ENCODE results near the gene ETV6.

ETV6 gene

GRCh38 chr12:11863988-11864387 is 214.5 kb downstream of the ETV6 start:
- FAIRE-seq (no peak), DNase-seq (ENCODE audit: insufficient read length) (no peak)
- TF ChIP-seq TAF1 (IDR thresholded peaks at IDR 0.05; ENCODE audit: borderline replicate concordance, low read depth, low read length): no peak
- TF ChIP-seq POLR2AphosphoS5 (IDR thresholded peaks at IDR 0.05; ENCODE audit: low read depth, low read length): no peak
- no peak for TF ChIP-seq POLR2A (IDR thresholded peaks at IDR 0.05; ENCODE audit: low read depth, low read length)

GRCh38 chr12:11865824-11866223 is 216.3 kb downstream of the ETV6 start:
- no peak for DNase-seq (ENCODE audit: insufficient read length)
- TF ChIP-seq POLR2AphosphoS5 (IDR thresholded peaks at IDR 0.05; ENCODE audit: low read depth, low read length) (no peak), POLR2A (IDR thresholded peaks at IDR 0.05; ENCODE audit: low read depth, low read length) (no peak), TAF1 (IDR thresholded peaks at IDR 0.05; ENCODE audit: borderline replicate concordance, low read depth, low read length) (no peak)
- FAIRE-seq: no peak

- TF ChIP-seq POLR2A (IDR thresholded peaks at IDR 0.05; ENCODE audit: low read depth, low read length) (no peak), TAF1 (IDR thresholded peaks at IDR 0.05; ENCODE audit: borderline replicate concordance, low read depth, low read length) (no peak), POLR2AphosphoS5 (IDR thresholded peaks at IDR 0.05; ENCODE audit: low read depth, low read length) (no peak)
- no peak for DNase-seq (ENCODE audit: insufficient read length)
- no peak for FAIRE-seq
Observed at GRCh38 chr12:11868027-11868426, 218.6 kb downstream of the ETV6 start.

DNA sequence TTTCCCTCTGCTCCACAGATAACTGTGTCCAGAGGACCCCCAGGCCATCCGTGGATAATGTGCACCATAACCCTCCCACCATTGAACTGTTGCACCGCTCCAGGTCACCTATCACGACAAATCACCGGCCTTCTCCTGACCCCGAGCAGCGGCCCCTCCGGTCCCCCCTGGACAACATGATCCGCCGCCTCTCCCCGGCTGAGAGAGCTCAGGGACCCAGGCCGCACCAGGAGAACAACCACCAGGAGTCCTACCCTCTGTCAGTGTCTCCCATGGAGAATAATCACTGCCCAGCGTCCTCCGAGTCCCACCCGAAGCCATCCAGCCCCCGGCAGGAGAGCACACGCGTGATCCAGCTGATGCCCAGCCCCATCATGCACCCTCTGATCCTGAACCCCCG is 219.9 kb downstream of the ETV6 start:
- TF ChIP-seq POLR2A (IDR thresholded peaks at IDR 0.05; ENCODE audit: low read depth, low read length): no peak
- no peak for TF ChIP-seq POLR2AphosphoS5 (IDR thresholded peaks at IDR 0.05; ENCODE audit: low read depth, low read length)
- DNase-seq (ENCODE audit: insufficient read length): no peak
- FAIRE-seq: no peak

DNA sequence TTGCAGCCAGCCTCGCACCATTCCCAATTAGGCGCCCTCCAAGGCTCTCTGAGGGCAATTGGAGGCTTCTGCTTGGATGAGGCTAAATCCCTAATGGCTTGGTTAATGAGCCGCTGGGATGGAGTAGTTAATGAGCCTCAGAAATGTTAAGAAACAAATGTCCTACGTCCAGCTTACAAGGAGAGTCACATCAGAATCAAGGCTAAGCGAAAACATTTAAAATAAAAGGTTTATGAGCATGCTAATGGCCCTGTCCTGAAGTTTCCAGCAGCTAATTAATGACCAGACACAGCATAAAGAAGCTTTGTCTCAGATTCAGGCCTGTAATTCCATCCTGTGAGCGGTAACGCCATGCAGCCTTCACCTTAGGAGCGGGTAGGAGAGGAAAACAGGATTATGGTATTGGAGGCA is 220.6 kb downstream of the ETV6 start:
- no peak for TF ChIP-seq POLR2AphosphoS5 (IDR thresholded peaks at IDR 0.05; ENCODE audit: low read depth, low read length)
- TF ChIP-seq TAF1 (IDR thresholded peaks at IDR 0.05; ENCODE audit: borderline replicate concordance, low read depth, low read length): no peak
- TF ChIP-seq POLR2A (IDR thresholded peaks at IDR 0.05; ENCODE audit: low read depth, low read length): no peak
- DNase-seq (ENCODE audit: insufficient read length): no peak
- no peak for FAIRE-seq

DNA sequence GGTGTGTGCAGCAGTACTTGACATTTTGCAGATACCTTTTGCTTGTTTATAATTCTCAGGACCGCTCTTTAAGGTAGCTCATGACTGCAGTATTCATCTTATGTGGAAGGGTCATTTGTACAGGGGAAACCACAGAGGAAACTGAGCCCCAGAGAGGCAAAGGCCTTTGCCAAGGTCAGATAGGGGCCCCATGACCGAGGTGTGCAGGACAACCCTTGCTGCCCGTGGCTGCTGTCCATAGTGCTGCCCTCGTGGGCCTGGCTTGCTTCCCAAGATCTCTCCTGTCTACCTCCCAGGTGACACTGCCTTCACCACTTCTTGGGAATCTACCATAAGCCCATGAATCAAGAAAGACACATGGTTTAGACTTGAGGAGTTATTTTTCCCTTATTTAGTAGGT is 222.6 kb downstream of the ETV6 start:
- DNase-seq (ENCODE audit: insufficient read length) (no peak), FAIRE-seq (no peak)
- TF ChIP-seq TAF1 (IDR thresholded peaks at IDR 0.05; ENCODE audit: borderline replicate concordance, low read depth, low read length): no peak
- no peak for TF ChIP-seq POLR2A (IDR thresholded peaks at IDR 0.05; ENCODE audit: low read depth, low read length)
- no peak for TF ChIP-seq POLR2AphosphoS5 (IDR thresholded peaks at IDR 0.05; ENCODE audit: low read depth, low read length)

DNA sequence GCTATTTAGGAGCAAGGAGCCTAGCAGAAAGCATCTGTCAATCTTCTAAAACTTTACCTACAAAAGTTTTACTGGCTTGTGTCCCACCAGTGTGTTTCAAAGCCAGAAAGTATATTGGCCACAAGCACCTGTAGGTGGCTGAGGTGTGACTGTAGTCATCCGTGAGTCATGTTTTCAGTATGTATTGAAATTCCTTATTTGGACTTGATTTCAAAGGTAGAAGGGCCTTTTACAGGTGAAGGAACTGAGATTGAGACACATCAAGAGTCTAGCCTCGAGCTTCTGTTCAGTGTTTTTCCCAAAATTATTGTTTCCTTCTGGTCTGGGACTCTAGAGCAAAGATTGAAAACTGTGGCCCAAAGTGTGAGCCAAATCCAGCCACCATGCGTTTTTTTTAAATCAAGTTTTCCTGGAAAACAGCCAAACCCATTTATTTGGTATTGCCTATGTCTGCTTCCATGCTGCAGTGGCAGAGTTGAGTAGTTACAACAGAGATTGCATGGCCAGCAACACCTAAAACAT is 226.0 kb downstream of the ETV6 start:
- FAIRE-seq (peak; percentile 60), DNase-seq (ENCODE audit: insufficient read length) (no peak)
- TF ChIP-seq POLR2A (IDR thresholded peaks at IDR 0.05; ENCODE audit: low read depth, low read length): no peak
- no peak for TF ChIP-seq POLR2AphosphoS5 (IDR thresholded peaks at IDR 0.05; ENCODE audit: low read depth, low read length)
- TF ChIP-seq TAF1 (IDR thresholded peaks at IDR 0.05; ENCODE audit: borderline replicate concordance, low read depth, low read length): no peak

DNA sequence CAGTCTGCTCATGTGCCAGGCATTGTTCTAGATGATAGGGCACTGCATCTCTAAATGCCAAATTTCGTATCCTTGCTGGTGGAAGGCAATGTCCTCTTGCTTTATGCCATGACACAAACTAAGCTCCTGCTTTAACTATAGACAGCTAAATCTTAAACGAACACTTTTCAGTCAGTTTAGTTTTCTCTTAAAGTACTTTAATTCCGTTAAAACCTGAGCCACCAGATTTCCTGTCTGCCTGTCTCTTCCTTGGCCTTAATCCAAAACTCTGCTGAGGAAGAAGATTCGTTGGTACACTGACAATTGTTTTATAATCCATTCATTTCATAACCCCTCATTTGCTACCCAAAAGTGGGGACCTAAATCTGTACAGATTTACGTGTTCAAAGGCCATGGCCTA is 226.8 kb downstream of the ETV6 start:
- no peak for DNase-seq (ENCODE audit: insufficient read length)
- TF ChIP-seq POLR2AphosphoS5 (IDR thresholded peaks at IDR 0.05; ENCODE audit: low read depth, low read length) (no peak), TAF1 (IDR thresholded peaks at IDR 0.05; ENCODE audit: borderline replicate concordance, low read depth, low read length) (no peak), POLR2A (IDR thresholded peaks at IDR 0.05; ENCODE audit: low read depth, low read length) (no peak)
- no peak for FAIRE-seq

GRCh38 chr12:11877102-11877826 is 227.8 kb downstream of the ETV6 start:
- DNase-seq (ENCODE audit: insufficient read length) (no peak), FAIRE-seq (no peak)
- TF ChIP-seq POLR2AphosphoS5 (IDR thresholded peaks at IDR 0.05; ENCODE audit: low read depth, low read length) (no peak), POLR2A (IDR thresholded peaks at IDR 0.05; ENCODE audit: low read depth, low read length) (no peak), TAF1 (IDR thresholded peaks at IDR 0.05; ENCODE audit: borderline replicate concordance, low read depth, low read length) (no peak)

DNA sequence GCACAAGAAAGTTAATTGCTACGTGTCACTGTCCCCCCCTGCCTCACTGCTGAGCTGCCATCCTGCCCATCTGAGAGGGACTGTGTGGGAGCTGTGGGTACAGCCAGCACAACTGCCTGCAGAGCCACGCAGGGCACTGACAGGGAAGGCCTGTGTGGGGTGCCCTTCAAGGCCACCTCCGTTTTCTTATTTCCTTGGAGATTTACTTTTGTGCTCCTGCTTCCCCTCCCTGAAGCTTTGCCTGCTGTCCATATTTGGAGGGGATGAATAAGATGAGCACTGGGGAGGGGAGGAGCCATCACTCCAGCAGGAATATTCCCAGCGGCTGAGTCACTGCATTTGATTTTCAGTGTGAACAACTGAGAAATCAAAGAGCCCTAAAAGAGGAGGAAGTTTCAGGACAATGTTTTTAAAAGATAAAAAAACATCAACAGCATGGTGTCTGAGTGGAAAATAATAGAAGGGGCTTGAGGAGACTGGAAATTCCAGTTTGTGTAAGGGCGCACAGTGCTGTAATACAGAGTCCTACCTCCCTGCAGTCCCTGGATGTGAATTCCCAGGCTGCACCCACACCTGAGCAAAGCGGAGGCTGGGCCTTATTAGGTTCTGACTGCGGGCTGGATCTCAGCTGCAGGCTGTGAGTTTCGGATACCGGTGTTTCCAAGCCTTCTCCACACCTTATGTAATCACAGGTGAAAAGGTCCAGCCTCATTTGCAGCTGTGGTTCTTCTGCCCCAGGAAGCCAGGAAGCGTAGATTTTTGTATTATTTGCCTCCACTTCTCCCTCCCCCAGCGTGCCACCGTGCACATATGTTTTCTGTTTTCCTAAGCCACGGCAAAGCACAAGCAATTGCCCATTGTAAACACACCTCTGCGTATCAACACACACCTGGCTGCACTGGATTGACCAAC is 228.7 kb downstream of the ETV6 start:
- DNase-seq (ENCODE audit: insufficient read length) (no peak), FAIRE-seq (no peak)
- TF ChIP-seq TAF1 (IDR thresholded peaks at IDR 0.05; ENCODE audit: borderline replicate concordance, low read depth, low read length) (no peak), POLR2AphosphoS5 (IDR thresholded peaks at IDR 0.05; ENCODE audit: low read depth, low read length) (no peak), POLR2A (IDR thresholded peaks at IDR 0.05; ENCODE audit: low read depth, low read length) (no peak)

GRCh38 chr12:11879306-11879705 is 229.8 kb downstream of the ETV6 start:
- no peak for FAIRE-seq

DNA sequence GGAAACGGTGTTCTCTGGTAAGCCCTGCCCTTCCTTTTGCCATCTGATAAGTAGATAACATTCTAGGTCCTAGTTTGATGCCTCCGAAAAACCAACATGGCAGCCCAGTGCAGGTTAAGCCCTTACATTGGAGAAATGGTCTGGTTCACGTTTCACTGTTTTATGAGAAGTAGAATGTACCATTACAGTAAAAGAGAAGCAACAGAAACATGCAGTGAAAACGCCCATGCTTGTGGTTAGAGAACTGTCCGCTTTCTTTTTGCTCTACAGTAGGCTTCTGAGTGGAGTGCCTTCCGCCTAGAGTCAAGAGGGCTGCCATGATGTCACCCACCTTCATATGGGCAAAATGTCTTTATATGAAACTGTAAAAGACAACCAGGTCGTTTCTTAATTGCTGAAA is 230.9 kb downstream of the ETV6 start:
- no peak for DNase-seq (ENCODE audit: insufficient read length)
- no peak for FAIRE-seq

More at GRCh38 chr12:11879306-11879705, 229.8 kb downstream of the ETV6 start:
- no peak for TF ChIP-seq POLR2AphosphoS5 (IDR thresholded peaks at IDR 0.05; ENCODE audit: low read depth, low read length)
- DNase-seq (ENCODE audit: insufficient read length): no peak

More for the DNA sequence above, 230.9 kb downstream of the ETV6 start:
- TF ChIP-seq TAF1 (IDR thresholded peaks at IDR 0.05; ENCODE audit: borderline replicate concordance, low read depth, low read length) (no peak), POLR2A (IDR thresholded peaks at IDR 0.05; ENCODE audit: low read depth, low read length) (no peak), POLR2AphosphoS5 (IDR thresholded peaks at IDR 0.05; ENCODE audit: low read depth, low read length) (no peak)

Data from GM12892 (cell line).